DLD1 (cell line): ENCODE measurements around the gene ADAM10.
"Not testable (repeated sequence)": the region's sequence is repeated elsewhere in the genome, so short reads cannot be mapped to it uniquely, and the experiment has no call there.

Source experiments
- in situ Hi-C: cut with HindIII; loops from 2 replicates; pipeline ENCODE4 v1.10.0; 2017; ENCODE audit warnings: low sequenced_read_pairs

Gene ADAM10

GRCh38 chr15:58611731-58612676 lies 137.5 kb downstream of the ADAM10 start:
- in situ Hi-C loops = no loop called here

- in situ Hi-C loops = no loop called here
These were observed 140.8 kb downstream of the ADAM10 start for GRCh38 chr15:58608711-58609110.

- in situ Hi-C loops = no loop called here
These were observed 141.3 kb downstream of the ADAM10 start for GRCh38 chr15:58608129-58608590.

- in situ Hi-C loops = no loop called here
These were observed 142.9 kb downstream of the ADAM10 start for GRCh38 chr15:58606577-58607080.

- in situ Hi-C loops = no loop called here
These were observed 143.5 kb downstream of the ADAM10 start for GRCh38 chr15:58605931-58606530.

GRCh38 chr15:58604455-58604923 lies 145.0 kb downstream of the ADAM10 start:
- in situ Hi-C loops = no loop called here

- in situ Hi-C loops = not testable (repeated sequence)
These were observed 145.6 kb downstream of the ADAM10 start for GRCh38 chr15:58603927-58604326.

GRCh38 chr15:58602823-58603222 lies 146.7 kb downstream of the ADAM10 start:
- in situ Hi-C loops = no loop called here

GRCh38 chr15:58598829-58599210 lies 150.7 kb downstream of the ADAM10 start:
- in situ Hi-C loops = no loop called here

GRCh38 chr15:58597943-58598828 lies 151.3 kb downstream of the ADAM10 start:
- in situ Hi-C loops = no loop called here

- in situ Hi-C loops = no loop called here
These were observed 153.8 kb downstream of the ADAM10 start for GRCh38 chr15:58595516-58596263.

GRCh38 chr15:58594898-58595297 lies 154.6 kb downstream of the ADAM10 start:
- in situ Hi-C loops = no loop called here

- in situ Hi-C loops = no loop called here
These were observed 155.6 kb downstream of the ADAM10 start for GRCh38 chr15:58593870-58594269.

GRCh38 chr15:58590926-58591325 lies 158.6 kb downstream of the ADAM10 start:
- in situ Hi-C loops = no loop called here

- in situ Hi-C loops = no loop called here
These were observed 159.3 kb downstream of the ADAM10 start for GRCh38 chr15:58590236-58590635.

- in situ Hi-C loops = no loop called here
These were observed 160.5 kb downstream of the ADAM10 start for GRCh38 chr15:58589047-58589446.

- in situ Hi-C loops = no loop called here
These were observed 161.4 kb downstream of the ADAM10 start for GRCh38 chr15:58588096-58588495.

GRCh38 chr15:58587486-58587885 lies 162.0 kb downstream of the ADAM10 start:
- in situ Hi-C loops = no loop called here

- in situ Hi-C loops = no loop called here
These were observed 163.6 kb downstream of the ADAM10 start for GRCh38 chr15:58585693-58586443.
